HCEC 1CT (cell line): ENCODE results near the gene TTLL11.
"Not testable (repeated sequence)": the region's sequence is repeated elsewhere in the genome, so short reads cannot be mapped to it uniquely, and the experiment has no call there.

Experiments used
- DNase-seq: peaks from one replicate; pipeline ENCODE4 v3.0.0-alpha.2; 2017

The TTLL11 gene

DNA sequence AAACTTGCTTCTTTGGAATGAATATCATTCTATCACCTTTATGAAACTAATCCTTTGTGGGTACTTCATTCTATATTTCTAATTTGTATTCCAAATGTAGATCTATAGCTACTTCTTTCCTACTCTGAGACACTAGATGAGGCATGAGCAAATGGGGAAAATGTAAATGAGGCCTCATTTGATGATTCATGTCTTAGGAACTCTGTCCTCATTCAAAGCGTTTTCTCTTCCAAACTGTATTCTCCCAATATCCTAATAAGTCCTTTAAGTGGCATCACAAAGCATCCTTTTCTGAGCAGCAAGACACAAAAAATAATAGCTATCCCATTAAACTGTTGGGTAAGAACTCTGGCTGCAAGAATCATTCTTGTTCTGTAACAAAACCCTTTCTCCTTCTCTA lies 56.1 kb downstream of the TTLL11 start:
- peak; percentile 60 for DNase-seq

DNA sequence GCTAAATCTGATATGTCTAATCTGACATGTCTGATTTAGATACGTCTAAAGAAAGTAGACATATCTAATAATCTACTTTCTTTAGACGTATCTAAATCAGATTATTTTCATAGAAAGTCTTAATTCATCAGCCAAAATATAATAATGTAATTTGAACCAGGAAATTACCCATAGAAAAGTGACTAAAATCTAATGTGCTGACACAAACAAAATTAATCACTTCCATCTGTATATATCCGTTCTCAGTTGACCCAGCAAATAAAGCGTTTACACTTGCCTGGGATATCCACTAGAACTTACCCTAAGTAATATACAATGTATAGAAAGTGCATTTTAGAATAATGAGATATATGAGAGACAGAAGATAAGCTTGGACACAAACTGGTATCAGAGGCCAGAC lies 56.7 kb downstream of the TTLL11 start:
- DNase-seq = no peak

DNA sequence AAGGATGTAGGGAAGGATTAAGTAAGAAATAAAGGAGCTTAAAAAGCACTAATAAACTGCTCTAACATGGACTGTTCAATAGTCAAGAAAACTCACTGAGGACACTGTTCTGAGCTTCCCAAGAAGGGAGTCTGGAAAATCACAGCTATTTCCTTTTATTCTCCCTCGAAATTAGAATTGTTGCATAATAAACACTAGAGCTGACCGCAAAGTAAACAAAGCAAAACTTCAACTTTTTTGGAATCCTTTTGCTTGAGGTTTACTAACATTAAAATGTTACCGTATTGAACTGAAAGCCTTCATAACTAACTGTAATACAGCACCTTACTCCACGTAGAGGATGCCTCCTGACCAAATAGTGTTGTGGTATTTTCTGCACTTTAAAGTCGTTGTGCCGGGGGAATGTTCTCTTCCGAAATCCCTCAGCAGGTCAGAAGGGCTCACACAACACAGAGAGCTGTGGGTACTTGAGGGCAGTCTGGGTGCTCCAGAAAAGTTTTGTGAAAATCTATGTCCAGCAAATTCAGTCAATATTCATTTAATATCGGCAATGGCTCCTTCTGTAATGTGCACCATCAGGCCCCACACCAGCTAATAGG lies 59.2 kb downstream of the TTLL11 start:
- DNase-seq = no peak

DNA sequence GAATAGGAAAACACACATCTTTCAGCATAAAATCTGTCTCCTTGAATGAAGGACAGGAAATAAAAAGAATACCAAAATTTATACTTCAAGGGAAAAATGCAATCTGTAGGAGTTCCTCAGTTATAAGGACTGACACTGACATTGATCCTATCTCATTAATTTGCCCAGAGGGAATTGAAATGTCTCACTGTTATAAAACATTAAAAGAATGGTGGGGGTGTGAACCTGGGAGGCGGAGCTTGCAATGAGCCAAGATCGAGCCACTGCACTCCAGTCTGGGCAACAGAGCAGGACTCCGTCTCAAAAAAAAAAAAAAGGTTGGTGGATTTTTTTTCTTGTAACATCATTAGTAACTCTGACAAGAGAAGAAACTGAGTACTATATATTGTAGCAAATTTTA lies 60.8 kb downstream of the TTLL11 start:
- no peak for DNase-seq

GRCh38 chr9:122031776-122032175 lies 61.3 kb downstream of the TTLL11 start:
- no peak for DNase-seq

DNA sequence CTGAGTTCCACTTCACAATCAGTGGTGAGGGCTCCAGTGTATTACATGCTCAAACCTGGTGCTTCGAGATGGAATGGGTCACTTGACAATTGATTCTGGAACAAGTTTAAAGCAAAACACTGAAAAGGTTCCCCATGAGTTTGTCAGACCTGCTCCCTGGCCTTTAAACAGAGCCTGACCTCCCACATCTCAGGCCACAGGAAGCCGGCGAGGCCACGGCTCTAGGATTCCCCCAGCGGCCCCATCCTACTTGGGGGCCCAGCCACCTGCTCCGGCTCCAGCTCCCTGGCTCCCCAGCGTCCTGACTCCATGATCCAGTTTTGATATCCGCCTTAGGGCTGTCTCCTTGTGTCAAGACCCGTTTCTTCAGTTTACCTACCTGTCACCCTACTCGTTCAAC lies 62.0 kb downstream of the TTLL11 start:
- DNase-seq = no peak

DNA sequence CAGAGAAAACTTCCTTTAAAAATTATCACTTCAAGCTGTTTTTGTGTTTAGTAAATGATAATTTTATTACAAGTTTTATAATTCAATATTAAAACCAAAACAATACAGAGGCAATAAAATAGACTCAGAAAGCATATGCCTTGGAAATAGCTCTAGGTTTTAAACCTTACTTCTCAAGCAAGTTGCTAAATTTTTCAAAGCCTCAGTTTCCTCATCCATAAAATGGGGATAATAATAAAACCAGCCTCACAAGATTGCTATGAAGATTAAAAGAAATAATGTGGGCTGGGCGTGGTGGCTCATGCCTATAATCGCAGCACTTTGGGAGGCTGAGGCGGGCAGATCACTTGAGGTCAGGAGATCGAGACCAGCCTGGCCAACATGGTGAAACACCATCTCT lies 62.8 kb downstream of the TTLL11 start:
- no peak for DNase-seq

DNA sequence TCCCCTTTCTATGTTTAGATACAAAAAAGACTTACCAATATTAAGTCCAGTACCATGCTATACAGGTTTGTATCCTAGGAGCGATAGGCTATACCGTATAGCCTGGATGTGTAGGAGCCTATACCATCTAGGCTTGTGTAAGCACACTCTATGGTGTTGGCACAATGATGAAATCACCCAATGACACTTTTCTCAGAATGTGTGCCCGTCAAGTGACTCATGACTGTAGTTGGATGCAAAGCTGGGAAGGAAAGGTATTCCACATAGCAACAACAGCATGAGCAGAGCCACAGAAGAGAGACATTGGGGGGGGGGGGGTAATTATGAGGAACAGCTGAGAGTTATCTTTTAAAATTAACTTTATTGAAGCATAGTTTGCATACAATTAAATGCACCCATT lies 63.2 kb downstream of the TTLL11 start:
- DNase-seq = no peak

DNA sequence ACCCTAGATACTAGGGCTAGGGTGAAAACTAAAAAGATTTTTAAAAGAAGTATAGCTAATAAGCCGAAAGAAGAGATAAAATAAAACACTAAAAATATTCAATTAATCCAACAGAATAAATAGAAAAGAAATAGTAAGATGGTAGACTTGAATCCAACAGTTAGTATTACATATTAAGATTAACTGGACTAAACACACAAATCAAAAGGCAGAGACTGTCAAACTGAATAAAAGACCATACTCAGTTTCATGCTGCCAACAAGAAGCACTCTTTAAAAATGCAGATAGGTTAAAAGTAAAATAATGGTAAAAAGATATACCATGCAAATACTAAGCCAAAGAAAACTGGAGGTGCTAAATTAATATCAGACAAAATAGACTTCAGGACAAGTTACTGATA lies 65.0 kb downstream of the TTLL11 start:
- DNase-seq = no peak

GRCh38 chr9:122020398-122020797 lies 72.7 kb downstream of the TTLL11 start:
- DNase-seq = no peak

GRCh38 chr9:122016744-122017143 lies 76.4 kb downstream of the TTLL11 start:
- no peak for DNase-seq

DNA sequence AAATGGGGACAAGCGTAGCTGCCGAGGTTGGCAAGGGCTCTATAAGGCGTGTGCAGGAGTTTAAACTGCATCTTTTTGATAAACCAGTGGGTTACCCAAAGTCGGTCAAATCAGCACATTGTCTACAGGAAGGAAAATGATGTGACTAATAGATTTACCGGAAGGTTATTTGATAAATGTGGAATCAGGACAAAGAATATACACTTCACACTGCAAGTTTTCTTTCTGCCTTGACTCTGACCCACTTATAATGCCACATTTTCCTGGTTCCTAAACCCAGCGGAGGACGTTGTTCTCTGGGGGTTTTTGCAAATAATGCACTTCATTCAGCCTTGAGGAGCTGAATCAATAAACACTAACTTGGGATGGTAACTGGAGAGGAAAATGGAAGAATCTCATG lies 76.8 kb downstream of the TTLL11 start:
- DNase-seq = no peak

- no peak for DNase-seq
These were observed 77.8 kb downstream of the TTLL11 start for GRCh38 chr9:122015170-122015821.

DNA sequence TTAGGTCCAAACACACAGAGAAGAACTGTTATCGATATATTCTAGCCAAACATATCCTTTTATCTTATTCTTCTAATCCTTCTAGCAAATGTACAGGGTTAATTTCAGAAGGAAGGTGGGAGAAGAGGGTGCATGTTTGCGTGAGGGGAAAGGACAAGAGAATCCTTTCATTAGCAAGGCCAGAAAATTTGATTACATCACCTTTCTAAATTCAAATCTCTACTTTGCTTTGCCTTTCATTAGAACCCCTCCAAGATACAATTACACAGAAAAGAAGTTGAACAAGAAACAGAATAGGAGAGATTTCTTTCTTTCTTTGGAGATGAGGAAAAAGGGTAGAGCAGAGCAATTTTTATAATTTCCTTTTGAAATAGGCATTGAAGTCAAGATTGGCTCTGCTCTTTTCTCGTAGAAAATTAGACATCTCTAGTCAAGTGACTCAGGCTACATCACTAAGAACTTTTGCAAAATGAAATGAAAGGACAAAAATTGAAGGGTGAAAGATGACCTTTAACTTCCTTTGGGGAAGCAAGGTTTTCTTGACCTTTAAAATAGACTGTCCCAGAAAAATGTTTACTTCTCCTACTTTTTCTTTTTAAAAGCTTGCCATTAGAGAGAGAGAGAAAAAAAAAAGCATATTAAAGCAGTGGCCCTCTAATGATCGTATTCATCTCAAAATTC lies 81.2 kb downstream of the TTLL11 start:
- no peak for DNase-seq

- DNase-seq = no peak
These were observed 84.5 kb downstream of the TTLL11 start for GRCh38 chr9:122008559-122008958.

DNA sequence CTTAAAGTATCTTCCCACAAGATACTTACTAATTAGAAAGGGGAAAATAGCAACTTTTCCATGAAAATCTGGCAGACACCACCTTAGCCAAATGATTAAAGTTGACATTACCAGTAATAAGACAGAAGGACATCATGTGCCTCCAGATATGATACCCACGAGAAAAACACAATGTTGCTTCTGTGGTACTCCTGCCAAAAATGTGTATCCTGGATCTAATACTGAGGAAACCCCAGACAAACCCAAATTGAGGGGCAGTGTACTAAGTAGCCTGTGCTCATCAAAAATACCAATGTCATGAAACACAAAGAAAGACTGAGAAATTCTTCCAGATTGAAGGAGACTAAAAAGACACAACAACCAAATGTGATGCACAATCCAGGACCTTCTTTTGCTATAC lies 85.3 kb downstream of the TTLL11 start:
- DNase-seq = no peak

GRCh38 chr9:122005597-122005996 lies 87.5 kb downstream of the TTLL11 start:
- DNase-seq = peak; percentile 30

DNA sequence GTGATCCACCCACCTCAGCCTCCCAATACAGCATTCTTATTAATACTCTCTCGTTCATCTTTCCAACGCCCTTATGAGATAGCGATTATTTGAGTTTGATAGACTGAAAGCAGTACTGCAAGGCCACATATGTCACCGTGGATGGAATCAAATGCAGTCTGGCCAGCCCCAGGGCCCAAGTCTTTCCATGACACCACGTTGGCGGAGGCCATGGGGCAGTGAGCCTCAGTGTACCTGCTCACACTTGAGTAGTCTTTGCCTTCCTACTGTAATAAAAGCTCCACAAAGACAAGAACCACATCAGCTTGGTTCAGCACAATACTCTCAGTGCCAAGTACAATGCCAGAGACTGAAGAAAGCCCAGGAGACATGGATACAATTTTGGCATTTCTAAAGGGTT lies 88.5 kb downstream of the TTLL11 start:
- DNase-seq = no peak

- DNase-seq = no peak
These were observed 91.5 kb downstream of the TTLL11 start for GRCh38 chr9:122001491-122002201.

GRCh38 chr9:122000526-122000925 lies 92.6 kb downstream of the TTLL11 start:
- not testable (repeated sequence) for DNase-seq

GRCh38 chr9:121999556-121999955 lies 93.6 kb downstream of the TTLL11 start:
- DNase-seq = no peak

GRCh38 chr9:121998513-121999049 lies 94.5 kb downstream of the TTLL11 start:
- DNase-seq = no peak

GRCh38 chr9:121997791-121998190 lies 95.3 kb downstream of the TTLL11 start:
- no peak for DNase-seq

DNA sequence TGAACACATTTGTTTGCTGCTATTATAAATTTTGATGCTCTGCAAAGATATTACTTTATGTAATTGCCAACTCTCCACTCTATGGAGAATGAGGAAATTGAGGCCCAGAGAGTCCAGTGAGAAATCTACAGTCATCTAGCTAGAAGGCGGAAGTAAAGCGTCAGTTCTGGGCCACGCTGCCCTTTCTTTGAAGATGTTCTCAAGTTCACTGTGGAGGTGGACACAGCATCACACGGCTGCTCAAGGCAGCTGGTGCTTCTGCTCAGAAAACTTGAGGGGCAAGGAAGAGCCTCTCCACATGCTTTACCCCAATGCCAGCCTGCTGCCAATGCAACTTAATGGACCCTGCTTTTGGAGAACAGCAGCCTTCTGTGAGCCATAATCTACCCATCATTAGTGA lies 96.3 kb downstream of the TTLL11 start:
- DNase-seq = no peak
